ENCODE results near the gene NTM.

NTM gene

DNA sequence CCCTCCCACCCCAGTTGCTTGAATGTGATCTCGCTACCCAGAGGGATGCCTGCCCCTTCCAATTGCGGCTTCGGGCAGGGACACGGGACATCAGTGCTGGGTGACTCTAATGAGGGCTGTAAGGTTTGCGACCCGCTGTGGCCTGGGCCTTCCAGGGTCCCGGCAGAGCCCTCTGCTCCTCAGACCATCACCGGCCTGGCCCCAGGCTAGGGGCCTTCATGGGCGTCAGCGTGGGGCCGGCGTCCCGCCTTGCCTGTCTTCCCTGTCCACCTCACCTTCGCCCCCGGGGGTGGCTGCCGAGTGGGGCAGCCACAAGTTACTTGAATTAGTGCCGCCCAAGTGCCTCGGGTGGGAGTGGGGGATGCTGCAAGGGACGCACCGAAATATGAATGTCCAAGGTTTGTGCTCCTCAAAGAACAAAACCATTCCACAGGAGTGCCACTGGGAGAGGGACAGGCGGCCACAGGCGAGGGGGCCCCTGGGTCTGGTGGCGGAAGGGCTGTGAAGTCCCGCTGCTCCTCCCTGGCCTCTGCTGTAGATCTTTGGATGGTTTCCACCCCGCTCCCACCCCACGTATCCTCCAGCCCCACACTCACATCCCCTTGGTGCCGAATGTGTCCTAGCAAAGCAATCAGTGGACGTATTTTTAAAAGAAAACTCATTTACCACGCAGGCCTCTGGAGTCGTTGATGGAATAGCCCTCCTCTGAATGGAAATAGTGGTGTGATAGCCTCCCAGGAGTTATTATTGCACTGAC is 317.1 kb downstream of the NTM start:
- DNase-seq (ENCODE audit: low read depth in 2 of 2): no peak

DNA sequence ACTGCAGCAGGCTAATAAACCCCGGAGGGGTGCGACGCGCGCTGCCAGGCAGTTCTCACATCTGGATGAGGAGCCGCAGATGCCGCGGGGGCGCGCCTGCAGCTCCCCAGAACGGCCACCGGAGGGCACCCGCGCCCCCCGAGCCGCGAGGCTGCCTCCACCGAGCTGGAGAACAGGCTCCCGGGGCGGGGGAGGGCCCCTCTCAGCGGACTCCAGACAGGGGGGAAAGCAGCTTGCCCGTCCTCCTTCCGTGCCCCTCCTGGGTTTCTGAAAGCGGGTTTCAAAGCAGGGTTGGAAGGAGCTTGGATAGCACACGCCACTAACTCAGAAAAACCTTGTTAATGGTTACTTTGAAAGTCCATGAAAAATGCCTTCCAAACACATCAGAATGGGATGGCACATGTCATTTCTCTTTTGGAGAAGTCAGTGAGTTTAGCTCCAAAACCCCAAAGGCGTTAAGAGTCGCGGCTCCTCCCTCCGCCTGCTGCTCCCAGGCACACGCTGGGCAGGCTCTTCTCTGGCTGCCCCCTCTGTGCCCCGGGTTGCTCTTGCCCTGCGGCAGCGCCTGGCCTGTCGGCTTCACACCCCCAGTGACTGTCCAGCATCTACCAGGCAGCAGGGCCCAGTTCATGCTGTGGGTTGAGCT is 317.8 kb downstream of the NTM start:
- DNase-seq (ENCODE audit: low read depth in 2 of 2): no peak

DNA sequence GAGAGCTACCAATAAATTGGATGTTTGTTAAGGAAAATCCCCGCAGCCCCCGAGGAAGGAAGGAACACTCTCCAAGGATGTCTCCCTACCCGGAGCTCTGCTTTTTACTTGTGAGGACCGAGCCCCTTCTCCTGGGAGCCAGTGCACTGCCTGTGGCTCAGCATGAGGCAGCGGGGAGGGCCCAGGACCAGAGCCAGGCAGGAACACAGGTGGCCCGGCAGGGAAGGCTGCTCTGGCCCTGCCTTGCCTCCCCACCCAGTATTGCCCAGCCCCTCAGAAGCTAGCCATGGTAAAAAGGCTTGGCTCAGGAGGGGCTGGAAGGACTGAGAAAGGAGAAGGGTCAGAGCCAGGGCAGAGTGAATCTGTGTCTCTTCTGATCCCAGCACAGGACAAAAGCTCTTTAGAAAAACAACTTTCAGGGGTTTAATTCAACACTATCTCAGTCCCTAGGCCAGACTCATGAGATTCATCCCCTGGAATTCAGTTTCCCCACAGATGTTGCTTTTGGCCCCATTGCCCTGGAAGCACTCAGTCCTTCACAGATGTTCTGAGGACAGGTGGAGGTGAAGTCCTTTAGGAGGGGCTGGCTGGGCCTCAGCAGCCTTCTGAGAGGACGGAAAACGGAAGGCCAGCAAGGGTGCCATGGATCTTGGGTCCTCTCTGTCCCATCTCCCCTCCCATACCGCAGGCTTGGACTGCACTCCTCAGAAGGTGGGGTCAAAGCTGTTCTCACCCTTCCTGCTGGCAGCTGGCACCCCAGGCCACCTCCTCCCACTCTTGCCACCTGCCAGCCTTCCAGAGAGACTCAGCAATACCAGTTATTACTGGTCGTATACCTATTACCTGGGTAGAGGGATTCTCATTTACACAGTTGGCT is 318.9 kb downstream of the NTM start:
- DNase-seq (ENCODE audit: low read depth in 2 of 2): no peak

DNA sequence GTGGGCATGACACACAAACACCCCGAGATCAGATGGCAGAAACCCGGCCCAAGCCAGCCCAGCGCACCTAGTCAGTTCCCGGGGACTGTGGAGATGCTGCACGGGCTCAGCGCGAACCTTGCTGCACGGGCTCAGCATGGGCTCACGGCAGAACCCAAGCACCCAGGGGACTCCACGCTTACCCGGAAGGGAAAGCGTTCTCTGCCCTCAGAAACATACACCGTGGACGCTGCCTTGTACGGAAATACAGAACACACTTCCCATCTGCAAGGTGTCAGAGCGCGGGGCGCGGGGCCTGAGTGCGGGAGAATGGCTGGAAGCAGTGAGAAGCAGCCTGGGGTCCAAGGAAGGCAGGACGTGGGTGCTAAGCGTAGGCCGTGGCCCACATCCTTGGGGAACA is 319.9 kb downstream of the NTM start:
- DNase-seq (ENCODE audit: low read depth in 2 of 2): no peak

DNA sequence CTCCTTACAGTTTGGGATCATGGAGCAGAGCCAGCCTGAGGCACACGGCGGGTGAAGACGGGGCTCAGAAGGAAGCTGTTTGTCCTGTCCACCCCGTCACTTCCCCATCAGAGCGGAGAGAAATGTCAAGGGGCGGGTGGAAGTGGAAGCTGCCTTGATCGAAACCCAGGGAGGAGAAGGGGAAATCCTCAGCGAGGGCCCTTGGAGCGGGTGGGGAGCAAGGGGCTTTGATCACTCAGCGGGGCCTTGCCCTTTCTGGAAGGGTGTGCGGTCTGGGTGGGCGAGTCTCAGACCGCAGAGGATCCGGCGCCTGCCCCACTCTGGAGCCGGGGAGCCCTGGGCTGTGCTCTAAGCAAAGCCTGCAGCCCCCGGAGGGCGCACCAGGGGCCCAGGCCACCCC is 320.4 kb downstream of the NTM start:
- DNase-seq (ENCODE audit: low read depth in 2 of 2): no peak

DNA sequence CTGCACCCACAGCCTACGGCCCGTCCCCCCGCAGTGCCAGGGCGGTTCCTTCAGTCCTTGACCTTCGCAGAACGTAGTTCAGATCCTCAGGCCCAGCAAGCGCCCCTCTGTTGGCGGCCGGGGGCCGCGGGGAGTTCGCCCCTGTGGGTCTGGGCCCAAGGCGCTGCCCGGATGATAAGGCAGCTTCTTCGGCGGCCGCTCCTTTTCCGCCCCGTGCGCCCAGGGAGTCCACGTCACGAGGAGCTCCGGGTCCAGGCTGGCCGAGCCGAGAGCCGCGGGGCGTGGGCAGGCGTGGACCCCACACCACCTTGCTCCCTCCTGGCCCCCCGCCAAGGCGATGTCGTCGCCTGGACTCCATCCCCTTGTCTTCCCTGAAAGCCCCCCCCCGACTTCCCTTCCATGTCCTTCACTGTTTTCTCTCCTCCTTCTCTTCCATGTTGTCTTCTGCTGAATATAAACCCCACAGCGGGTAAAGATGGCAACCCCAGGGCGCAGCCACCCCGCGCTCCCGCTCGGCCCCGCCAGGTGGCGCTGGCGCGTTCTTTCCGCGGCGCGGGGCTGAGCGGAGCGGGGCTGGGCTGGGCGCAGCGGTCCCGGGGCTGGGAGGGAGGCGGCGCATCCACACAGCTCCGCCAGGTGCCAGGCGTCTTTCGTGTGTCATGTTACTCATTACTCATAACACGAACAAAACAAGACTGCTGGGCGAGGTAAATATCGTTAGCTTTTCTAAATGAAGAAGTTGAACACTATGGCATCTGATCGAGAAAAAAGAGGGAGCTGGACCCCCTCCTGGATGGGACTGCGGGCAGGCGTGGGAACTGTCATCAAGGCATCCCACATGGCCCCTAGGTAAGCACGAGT is 321.0 kb downstream of the NTM start:
- peak in 1 of 2 donors; percentile 29 for DNase-seq (ENCODE audit: low read depth in 2 of 2)

DNA sequence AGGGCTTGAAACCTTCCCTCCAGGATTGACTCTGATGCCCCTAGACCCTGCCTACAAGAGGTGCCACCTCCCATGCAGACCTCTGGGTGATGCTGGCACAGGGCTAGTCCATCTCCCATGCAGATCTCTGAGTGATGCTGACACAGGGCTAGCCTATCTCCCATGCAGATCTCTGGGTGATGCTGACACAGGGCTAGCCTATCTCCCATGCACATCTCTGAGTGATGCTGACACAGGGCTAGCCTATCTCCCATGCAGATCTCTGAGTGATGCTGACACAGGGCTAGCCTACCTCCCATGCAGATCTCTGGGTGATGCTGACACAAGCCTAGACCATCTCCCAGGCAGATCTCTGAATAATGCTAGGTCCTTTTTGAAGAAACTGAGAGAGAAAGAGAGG is 321.7 kb downstream of the NTM start:
- no peak for DNase-seq (ENCODE audit: low read depth in 2 of 2)

DNA sequence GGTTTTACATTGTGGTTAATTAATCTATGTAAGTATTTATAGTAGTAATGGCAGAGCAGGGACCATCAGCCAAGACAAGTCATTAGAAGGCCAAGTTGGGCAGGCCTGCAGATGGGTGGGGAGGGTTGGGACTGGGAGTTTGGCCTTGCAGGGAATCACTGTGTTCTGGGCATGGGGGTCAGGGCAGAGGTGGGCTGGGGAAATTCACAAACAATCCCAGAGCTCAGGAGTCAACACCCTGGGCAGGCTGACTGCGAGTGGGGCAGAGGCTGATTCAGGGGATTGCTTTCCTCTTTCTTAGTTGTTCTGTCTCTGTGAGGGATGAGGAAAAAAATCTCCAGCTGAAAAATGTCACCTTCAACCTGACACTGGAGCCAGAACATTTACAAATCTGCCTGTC is 322.5 kb downstream of the NTM start:
- no peak for DNase-seq (ENCODE audit: low read depth in 2 of 2)

DNA sequence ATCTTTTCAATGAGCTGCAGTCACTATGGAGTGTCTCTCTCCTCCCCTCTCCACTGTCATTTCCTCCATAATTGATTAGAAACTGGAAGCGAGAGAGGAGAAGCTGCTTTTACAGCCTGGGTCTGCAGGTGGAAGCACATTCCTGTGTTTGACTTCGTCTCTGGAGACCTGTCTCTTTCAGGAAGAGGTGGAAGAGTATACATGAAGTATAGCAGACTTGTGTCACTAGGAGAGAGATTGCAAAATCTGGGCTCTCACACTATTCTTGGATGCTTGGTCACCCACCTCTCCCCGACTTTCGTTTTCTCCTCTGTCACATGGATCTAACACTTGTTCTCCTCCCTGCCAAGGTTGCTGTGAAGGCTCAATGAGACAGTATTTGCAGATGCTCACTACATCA is 323.3 kb downstream of the NTM start:
- no peak for DNase-seq (ENCODE audit: low read depth in 2 of 2)

DNA sequence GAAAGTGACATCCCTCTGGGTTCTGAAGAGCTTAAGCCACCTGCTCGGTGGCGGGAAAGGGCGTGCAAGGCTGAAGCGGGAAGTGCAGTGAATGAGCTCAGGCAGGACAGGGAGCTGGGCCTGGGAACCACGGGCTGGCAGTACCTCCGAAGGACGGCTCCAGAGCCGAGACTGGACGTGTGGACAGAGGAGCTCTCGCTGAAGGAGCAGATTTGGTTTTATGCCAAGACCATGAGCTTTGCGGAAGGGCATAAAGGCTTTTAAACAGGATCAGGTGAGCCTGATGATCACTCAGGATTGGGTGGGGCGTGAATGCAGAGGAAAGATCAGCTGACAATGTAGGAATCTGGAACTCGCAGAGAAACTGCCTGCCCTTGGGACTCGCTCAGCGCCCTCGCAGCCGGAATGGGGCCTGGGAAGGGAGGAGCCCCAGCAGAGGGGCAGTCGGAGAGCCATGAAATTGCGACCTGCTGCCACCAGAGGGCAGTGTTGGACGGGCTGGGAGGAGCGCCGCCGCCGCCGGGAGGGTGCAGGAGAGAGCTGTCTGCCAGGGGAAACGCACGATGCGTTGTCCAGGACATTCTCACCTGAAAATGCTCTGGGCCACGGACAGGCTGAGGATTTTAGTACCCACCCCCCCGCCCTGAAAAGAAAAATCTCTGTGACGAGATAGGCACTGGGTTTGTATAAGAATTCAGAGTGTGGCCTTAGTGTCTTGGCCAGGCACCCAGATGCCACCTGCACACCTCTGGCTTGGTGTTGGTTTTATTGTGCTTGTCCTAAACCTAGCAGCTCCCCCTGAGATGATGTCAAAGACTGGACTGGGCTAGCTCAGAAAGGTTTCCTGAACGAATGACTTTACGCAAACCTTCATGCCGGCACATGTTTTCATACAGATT is 324.4 kb downstream of the NTM start:
- DNase-seq (ENCODE audit: low read depth in 2 of 2): peak; percentile 45 to 51

DNA sequence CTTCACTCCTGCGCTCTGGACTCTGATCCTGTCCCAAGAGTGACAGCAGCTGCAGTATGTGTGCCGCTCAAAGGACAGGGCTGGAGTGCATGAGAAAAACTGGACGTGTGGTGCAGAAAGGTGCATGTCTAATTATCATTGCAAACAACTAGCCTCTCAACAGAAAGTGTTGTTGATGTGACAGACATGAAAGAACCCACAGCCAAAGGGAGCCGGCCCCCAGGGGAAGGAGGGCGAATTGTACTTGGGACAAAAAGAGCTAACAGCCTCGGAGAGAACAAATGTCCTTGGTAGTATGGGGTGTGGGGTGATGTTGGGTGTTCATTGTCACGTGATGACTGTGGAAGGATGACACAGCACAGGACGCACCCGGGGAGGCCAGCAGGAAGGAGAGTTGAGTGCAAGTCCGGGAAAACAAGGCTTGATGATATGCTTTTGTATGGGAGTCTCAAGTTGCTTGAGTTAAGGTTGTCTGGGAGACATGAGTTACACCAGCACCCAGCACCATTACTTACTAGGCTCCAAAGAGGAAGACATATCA is 325.5 kb downstream of the NTM start:
- no peak for DNase-seq (ENCODE audit: low read depth in 2 of 2)

DNA sequence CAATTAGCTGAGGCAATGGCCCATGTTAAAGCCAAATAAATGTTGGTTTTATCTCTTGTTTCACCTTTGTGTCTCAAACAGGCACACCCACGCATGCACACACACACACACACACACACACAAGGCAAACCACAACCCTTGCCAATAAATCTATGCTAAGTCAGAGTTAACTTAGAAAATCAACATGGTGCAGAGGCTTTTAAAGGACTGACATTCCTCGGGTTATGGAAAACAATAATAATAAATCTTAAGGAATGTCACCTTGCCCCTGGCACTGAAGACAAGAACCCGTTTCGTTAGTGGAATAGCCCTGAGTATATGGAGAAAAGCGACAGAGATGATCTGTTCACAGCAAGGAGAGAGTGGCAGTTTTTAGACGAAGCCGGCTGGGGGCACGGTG is 326.3 kb downstream of the NTM start:
- no peak for DNase-seq (ENCODE audit: low read depth in 2 of 2)

DNA sequence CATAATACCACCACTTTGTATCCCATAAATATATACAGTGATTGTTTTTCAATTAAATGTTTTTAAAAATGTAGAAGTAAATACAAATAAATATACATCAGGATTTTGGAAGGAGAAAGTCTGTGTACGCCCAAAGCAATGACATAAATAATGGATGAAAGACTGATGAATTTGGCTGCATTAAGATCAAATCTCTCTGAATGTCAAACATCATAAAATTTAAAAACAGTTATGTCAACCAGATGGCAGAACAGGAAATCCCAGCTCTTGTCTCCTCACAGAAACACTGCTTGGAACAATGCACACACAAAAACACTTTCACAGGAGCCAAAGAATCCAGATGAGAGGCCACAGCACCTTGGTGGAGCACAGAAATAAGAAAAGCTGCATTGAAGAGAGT is 332.9 kb downstream of the NTM start:
- no peak for DNase-seq (ENCODE audit: low read depth in 2 of 2)

DNA sequence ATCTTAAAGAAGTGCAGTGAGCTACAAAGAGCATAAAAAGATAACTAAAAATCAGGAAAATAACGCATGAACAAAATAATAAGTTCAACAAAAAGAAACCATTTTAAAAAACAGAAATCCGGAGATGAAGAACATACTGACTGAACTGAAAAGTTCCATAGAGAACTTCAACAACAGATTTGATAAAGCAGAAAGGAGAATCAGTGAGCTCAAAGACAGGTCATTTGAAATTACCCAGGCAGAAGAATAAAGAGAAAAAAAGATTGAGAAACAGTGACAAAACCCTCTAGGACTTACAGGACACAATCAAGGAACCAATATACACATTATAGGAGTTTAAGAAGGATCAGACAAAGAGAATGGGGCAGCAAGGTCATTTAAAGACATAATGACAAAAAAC is 334.3 kb downstream of the NTM start:
- no peak for DNase-seq (ENCODE audit: low read depth in 2 of 2)

DNA sequence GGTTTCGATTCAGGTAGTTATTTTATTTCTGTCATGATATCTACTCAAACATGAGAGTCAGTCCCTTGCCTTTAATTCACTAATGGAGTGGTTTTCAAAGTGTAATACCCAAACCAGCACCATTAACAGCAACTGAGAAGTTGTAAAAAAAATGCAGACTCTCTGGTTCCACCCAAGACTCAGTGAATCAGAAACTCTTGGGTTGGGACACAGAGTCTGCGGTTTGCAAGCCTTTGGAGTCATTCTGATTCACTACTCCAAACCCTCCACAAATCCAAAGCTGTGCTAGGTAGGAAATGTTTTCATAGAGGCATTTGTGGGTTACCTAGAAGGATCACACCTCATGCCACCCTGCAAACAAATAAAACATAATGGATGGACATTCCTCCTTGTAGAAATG is 340.1 kb downstream of the NTM start:
- no peak for DNase-seq (ENCODE audit: low read depth in 2 of 2)

DNA sequence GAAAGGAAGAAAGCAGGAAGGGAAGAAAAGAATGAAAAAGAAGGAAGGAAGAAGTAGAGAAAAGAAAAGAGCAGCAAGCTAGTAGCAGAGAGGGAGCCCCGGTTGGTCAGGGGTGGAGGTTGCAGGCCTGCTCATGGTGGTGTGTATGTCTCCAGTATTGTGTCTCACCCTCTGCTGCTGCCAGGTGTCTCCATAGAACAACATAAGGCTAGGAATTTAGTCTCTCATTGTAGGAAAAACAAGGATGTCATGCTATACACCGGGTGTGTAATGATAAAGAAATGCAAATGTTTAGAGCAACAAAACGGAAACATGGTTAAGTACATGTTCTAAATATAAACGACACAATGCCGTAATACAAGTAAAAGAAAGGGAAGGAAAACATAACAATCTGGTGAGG is 342.5 kb downstream of the NTM start:
- no peak for DNase-seq (ENCODE audit: low read depth in 2 of 2)

DNA sequence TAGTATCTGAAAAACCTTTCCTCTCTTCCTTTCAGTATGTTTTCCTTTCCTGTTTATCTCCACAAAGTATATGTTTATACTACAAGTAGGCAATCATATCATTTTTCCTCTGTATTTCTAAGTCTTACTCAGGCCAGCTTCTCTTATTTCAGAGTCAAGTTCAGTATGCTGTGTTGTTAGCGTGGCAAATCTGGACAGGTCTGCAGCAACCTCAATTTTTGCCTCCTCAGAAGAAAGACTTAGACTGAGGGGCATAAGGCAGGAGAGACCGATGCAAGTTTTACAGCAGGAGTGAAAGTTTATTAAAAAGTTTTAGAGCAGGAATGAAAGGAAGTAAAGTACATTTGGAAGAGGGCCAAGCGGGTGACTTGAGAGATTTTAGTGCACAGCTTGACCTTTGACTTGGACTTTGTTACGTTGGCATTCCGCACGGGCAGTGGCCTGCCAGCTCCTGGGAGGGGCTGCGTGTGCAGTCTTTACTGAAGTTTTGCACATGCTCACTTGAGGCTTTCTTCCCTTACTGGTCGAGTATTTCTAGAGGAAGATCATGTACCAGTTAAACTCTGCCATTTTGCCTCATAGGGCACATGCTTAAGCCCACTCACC is 343.2 kb downstream of the NTM start:
- no peak for DNase-seq (ENCODE audit: low read depth in 2 of 2)

DNA sequence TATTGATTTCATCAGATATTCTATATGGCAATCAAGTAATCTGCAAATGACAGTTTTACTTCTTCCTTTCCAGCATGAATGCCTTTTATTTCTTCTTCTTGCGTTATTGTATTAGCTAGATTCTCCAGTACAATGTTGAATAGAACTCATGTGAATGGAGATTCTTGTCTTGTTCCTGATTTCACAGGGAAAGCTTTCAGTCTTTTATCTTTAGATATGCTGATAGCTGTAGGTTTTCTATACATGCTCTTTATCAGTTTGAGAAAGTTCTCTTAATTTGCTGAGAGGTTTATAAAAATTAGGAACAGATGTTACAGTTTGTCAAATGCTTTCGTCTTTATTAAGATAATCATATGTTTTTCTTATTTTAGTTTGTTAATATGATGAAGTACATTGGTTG is 347.2 kb downstream of the NTM start:
- DNase-seq (ENCODE audit: low read depth in 2 of 2): no peak

DNA sequence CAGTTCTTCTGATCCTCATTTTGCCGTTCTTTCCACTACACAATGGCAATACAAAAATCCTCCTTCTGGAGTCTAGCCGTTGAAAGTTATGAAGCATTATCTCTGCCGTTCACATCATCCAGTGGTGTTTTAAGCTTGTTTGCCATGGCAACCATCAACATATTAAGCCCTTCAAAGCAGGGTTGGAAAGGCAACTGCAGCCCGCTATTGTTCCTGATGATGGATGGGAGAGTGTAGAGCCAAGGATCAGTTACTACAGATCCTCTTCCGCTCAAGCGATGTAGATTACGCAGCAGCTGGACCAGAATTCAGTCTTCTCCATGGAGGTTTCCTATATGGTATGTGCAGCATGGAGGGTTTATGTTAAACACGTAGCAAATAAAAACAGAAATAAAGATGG is 352.7 kb downstream of the NTM start:
- no peak for DNase-seq (ENCODE audit: low read depth in 2 of 2)

DNA sequence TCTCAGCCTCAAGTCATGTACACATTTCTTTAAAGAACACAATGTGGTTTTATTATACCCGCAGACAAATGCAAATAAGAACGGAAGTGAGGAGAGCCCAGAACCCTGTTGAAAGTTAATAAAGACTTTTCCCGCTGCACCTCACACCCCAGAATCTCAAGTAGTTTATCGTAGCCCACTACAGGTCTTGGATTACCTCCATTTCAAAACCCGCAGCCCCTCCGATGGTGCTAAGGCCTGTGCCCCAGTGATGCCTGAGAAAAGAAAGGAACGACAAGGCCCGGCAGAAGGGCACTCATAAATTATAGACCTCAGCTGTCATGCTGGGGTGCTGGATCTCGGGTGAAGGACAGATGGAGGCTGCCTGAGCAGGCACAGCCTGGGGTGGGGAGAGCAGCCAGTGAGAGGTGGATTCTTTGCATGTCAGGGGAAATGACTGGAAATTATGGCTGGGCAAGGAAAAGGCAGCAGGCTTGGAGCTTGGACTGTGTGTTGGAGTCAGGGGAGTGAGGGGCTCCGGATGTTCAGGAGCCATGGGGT is 354.1 kb downstream of the NTM start:
- no peak for DNase-seq (ENCODE audit: low read depth in 2 of 2)
